Measurements from ENCODE around the gene PPFIBP1. TPM values are rescaled to one million over a fixed set of nuclear protein-coding genes. Genes with fewer than 3 reads are reported as not detected.

The PPFIBP1 gene
- total and polyA plus RNA-seq, 2 of the 8 experiments (the other 6 are each of a cell fraction or from before 2014, with no cell fraction given) = 7.7 to 31.3 TPM

GRCh38 chr12:27517961-27518665, 5.9 kb upstream of the PPFIBP1 start:
- Histone ChIP-seq H3K23me2 (ENCODE audit: low read depth, low read length) (no peaks in the 10 kb centered on the region), H3K23ac (ENCODE audit: insufficient read length) (no peak overlapping the region), H3K79me1 (ENCODE audit: low read depth, low read length) (no peaks in the 10 kb centered on the region), H4K8ac (ENCODE audit: extremely low read depth, insufficient read depth, low read length) (no peak overlapping the region), H2AFZ (ENCODE audit: low read length) (no peak overlapping the region), H3K4me2 (ENCODE audit: insufficient read depth in 1 of 2, low read depth in 2 of 2, low read length in 2 of 2) (no peak overlapping the region), H3K79me2 (ENCODE audit: control insufficient read depth in 1 of 2, insufficient read depth in 2 of 2, low read length in 2 of 2) (no peaks in the 10 kb centered on the region), H4K91ac (replicated peaks; ENCODE audit: insufficient read length, low read length) (no peak overlapping the region), H3K4me1 (replicated peaks in 1 of 4; ENCODE audit: control insufficient read depth in 3 of 4, insufficient read depth in 4 of 4, low read length in 3 of 4) (peaks cover 0 to 9% (median 7%) of the 10 kb centered on the region in 4 experiments), H3K14ac (ENCODE audit: insufficient read length) (no peak overlapping the region), H2BK12ac (ENCODE audit: low read depth, low read length) (no peak overlapping the region), H3K36me3 (ENCODE audit: control insufficient read depth in 2 of 4, insufficient read depth in 4 of 4, low read length in 3 of 4) (no peaks in the 10 kb centered on the region), H2AK5ac (ENCODE audit: low read depth, low read length) (no peak overlapping the region), H3K9me3 (ENCODE audit: insufficient read depth in 2 of 2, low read depth in 1 of 2, low read length in 1 of 2) (no peaks in the 10 kb centered on the region), H3K27ac (ENCODE audit: low read depth, low read length) (no peak overlapping the region), H2BK15ac (ENCODE audit: low read length) (no peak overlapping the region), H2BK5ac (ENCODE audit: low read depth, low read length) (no peak overlapping the region), H3K56ac (replicated peaks; ENCODE audit: insufficient read length, low read depth, low read length) (no peak overlapping the region), H2BK120ac (replicated peaks; ENCODE audit: low read depth, low read length) (no peak overlapping the region), H2BK20ac (ENCODE audit: low read length) (no peak overlapping the region), H3K4me3 (ENCODE audit: extremely low read depth in 1 of 4, insufficient read depth in 2 of 4, low read depth in 3 of 4, low read length in 4 of 4) (no peak overlapping the region), H4K20me1 (replicated peaks in 1 of 2; ENCODE audit: control insufficient read depth in 1 of 2, insufficient read depth in 2 of 2, low read length in 2 of 2) (no peaks in the 10 kb centered on the region), H3K27me3 (replicated peaks in 1 of 4; ENCODE audit: control insufficient read depth in 3 of 4, extremely low read depth in 1 of 4, insufficient read depth in 3 of 4, low read length in 3 of 4) (no peaks in the 10 kb centered on the region), H3K9ac (replicated peaks in 1 of 4; ENCODE audit: extremely low read depth in 1 of 4, low read depth in 3 of 4, low read length in 3 of 4) (no peak overlapping the region), H3K18ac (ENCODE audit: extremely low read depth, low read length) (no peak overlapping the region), H4K5ac (ENCODE audit: insufficient read length, low read depth, low read length) (no peak overlapping the region), H3K4ac (replicated peaks; ENCODE audit: insufficient read length, low read depth, low read length) (no peak overlapping the region)
- 85 to 100% methylated on average over 1 to 7 of the region's 7 CpGs for WGBS, 2 experiments (ENCODE audit: extremely low coverage in 1 of 2, insufficient coverage in 1 of 2, insufficient read length in 1 of 2, insufficient replicate concordance in 2 of 2, low coverage in 1 of 2, low lambda C conversion rate in 2 of 2, missing lambda C conversion rate in 1 of 2)
- FAIRE-seq = no peak
- ChIA-PET CTCF (ENCODE audit: partially characterized antibody) (no interaction called here), POLR2A (ENCODE audit: partially characterized antibody) (no interaction called here)
- no peak for DNase-seq (ENCODE audit: low read depth in 1 of 2, low spot score in 2 of 2)
- no peak for TF ChIP-seq CREB1 (IDR thresholded peaks at IDR 0.05)
- no peak for TF ChIP-seq SIRT6 (IDR thresholded peaks at IDR 0.05; ENCODE audit: low read length)

Measured in H1 (cell line).